GM13977 (cell line): ENCODE results near the gene LTBP1.

Experiments used
- DNase-seq: peaks from one replicate; pipeline ENCODE4 v3.0.0; 2012; ENCODE audit warnings: low spot score
- CTCF ChIP-seq: IDR thresholded peaks from 2 replicates; pipeline ENCODE4 v1.5.1; 2012; ENCODE audit warnings: mild to moderate bottlenecking, control low read depth; ENCODE audit not compliant: insufficient read depth; ENCODE audit errors: extremely low read depth, missing control alignments
- in situ Hi-C: fragments of 300-500 bp; cut with MboI; formaldehyde crosslinking; loops from one replicate; pipeline ENCODE4 v1.12.0; 2022; ENCODE audit warnings: low sequenced_read_pairs, low pct_unique_long_range_greater_than_20kb, mixed read lengths, inconsistent platforms; ENCODE audit not compliant: unreplicated experiment

The LTBP1 gene

DNA sequence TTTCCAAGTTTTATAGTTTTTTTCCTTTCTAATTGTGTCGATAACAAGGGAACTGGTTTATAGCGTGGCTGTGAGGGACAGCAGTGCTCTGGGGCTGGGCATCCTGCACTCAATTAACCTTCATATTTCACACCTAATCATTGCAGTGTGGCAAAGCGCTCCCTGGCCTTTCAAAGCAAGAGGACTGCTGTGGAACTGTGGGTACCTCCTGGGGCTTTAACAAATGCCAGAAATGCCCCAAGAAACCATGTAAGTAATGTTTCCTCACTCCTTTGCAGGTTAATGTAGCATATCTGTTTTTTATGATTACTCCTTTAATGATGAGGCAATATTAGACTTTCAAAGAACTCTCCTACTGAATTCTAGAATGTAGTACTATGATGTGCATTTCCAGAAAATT is 270.7 kb downstream of the LTBP1 start:
- TF ChIP-seq CTCF = no peak
- in situ Hi-C loops = no loop called here
- no peak for DNase-seq

- no peak for DNase-seq
- TF ChIP-seq CTCF = no peak
- in situ Hi-C loops = no loop called here
Observed at GRCh38 chr2:33219114-33219513, 272.4 kb downstream of the LTBP1 start.

DNA sequence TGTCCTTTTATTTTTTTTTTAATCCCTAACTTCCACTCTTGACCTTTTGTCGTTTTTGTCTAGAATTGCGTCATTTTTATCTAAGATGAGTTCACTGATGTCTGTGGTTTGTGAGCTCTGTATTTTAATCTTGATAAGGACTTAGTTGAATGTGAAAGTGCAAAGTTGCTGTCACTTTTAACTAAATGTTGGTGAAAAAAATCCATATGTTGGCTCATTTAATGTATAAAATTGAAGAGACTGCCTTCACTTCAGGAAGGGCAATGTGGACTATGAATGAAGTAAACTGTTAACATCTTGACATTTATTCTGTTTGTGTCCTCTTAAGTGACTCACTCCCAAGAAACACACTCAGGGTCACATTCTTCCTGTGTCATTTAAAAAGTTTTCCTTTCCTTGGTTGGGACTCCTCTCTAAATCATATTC is 273.1 kb downstream of the LTBP1 start:
- TF ChIP-seq CTCF = no peak
- DNase-seq = no peak
- in situ Hi-C loops = no loop called here

- no peak for DNase-seq
- no peak for TF ChIP-seq CTCF
- in situ Hi-C loops = no loop called here
Observed at GRCh38 chr2:33220533-33220932, 273.8 kb downstream of the LTBP1 start.

GRCh38 chr2:33221046-33221784 is 274.5 kb downstream of the LTBP1 start:
- DNase-seq = no peak
- in situ Hi-C loops = no loop called here
- no peak for TF ChIP-seq CTCF

DNA sequence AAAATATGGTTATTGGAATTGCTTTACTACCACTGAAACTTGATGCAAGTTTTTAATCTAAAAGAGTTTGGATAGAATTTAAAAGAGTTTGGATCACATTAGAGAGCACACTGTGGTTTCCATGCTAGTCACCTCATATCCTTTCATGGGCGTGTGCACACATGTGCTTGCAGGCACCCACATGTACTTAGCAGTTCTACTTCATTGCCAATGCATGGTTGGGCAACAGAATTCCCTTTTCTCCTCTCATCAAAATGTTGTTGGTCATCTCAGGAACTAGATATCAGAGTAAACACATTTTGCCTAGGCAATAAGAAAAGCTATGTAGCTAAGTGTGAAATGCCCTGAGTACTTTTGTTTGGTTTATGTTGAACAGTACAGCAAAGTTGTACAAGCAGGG is 275.6 kb downstream of the LTBP1 start:
- no peak for DNase-seq
- in situ Hi-C loops = no loop called here
- TF ChIP-seq CTCF = no peak
